ENCODE results near the gene CLSTN2. TPM values are rescaled to one million over a fixed set of nuclear protein-coding genes. Genes with fewer than 3 reads are reported as not detected.

CLSTN2 gene
- total RNA-seq, 1 experiment from 2014 or later = 0.07 TPM

GRCh38 chr3:140251678-140252077 lies 316.7 kb downstream of the CLSTN2 start:
- no peak for DNase-seq
- CTCF ChIA-PET = no interaction called here
- peaks cover 2% of the 10 kb centered on the region for H3K9me3 Mint-ChIP-seq (ENCODE audit: low read depth, unreplicated experiment)
- H3K27ac Mint-ChIP-seq (ENCODE audit: unreplicated experiment) = no peak overlapping the region
- no peak for TF ChIP-seq CTCF (IDR thresholded peaks at IDR 0.05; ENCODE audit: unreplicated experiment)
- H3K4me3 Mint-ChIP-seq (ENCODE audit: low read depth, unreplicated experiment) = no peak overlapping the region
- H3K4me1 Mint-ChIP-seq (ENCODE audit: low read depth, unreplicated experiment) = no peaks in the 10 kb centered on the region
- intact Hi-C loops (cut with micrococcal nuclease; ENCODE audit: unreplicated experiment) = no loop called here
- no TSS peak for BruUV-seq (replicated peaks)
- peaks cover 8% of the 10 kb centered on the region for H3K27me3 Mint-ChIP-seq (ENCODE audit: unreplicated experiment)
- H3K36me3 Mint-ChIP-seq (ENCODE audit: insufficient read depth, unreplicated experiment) = no peaks in the 10 kb centered on the region

GRCh38 chr3:140252812-140253656 lies 318.0 kb downstream of the CLSTN2 start:
- TF ChIP-seq CTCF (IDR thresholded peaks at IDR 0.05; ENCODE audit: unreplicated experiment) = no peak
- no peaks in the 10 kb centered on the region for H3K36me3 Mint-ChIP-seq (ENCODE audit: insufficient read depth, unreplicated experiment)
- H3K4me1 Mint-ChIP-seq (ENCODE audit: low read depth, unreplicated experiment) = no peaks in the 10 kb centered on the region
- no TSS peak for BruUV-seq (replicated peaks)
- intact Hi-C loops (cut with micrococcal nuclease; ENCODE audit: unreplicated experiment) = no loop called here
- H3K9me3 Mint-ChIP-seq (ENCODE audit: low read depth, unreplicated experiment) = peaks cover 2% of the 10 kb centered on the region
- no peak overlapping the region for H3K27ac Mint-ChIP-seq (ENCODE audit: unreplicated experiment)
- CTCF ChIA-PET = no interaction called here
- H3K4me3 Mint-ChIP-seq (ENCODE audit: low read depth, unreplicated experiment) = no peak overlapping the region
- H3K27me3 Mint-ChIP-seq (ENCODE audit: unreplicated experiment) = peaks cover 8% of the 10 kb centered on the region
- no peak for DNase-seq

GRCh38 chr3:140258222-140258724 lies 323.3 kb downstream of the CLSTN2 start:
- CTCF ChIA-PET = no interaction called here
- no peaks in the 10 kb centered on the region for H3K36me3 Mint-ChIP-seq (ENCODE audit: insufficient read depth, unreplicated experiment)
- intact Hi-C loops (cut with micrococcal nuclease; ENCODE audit: unreplicated experiment) = no loop called here
- no peaks in the 10 kb centered on the region for H3K27me3 Mint-ChIP-seq (ENCODE audit: unreplicated experiment)
- no peak for DNase-seq
- no TSS peak for BruUV-seq (replicated peaks)
- no peaks in the 10 kb centered on the region for H3K4me1 Mint-ChIP-seq (ENCODE audit: low read depth, unreplicated experiment)
- H3K9me3 Mint-ChIP-seq (ENCODE audit: low read depth, unreplicated experiment) = no peaks in the 10 kb centered on the region
- TF ChIP-seq CTCF (IDR thresholded peaks at IDR 0.05; ENCODE audit: unreplicated experiment) = no peak
- no peak overlapping the region for H3K4me3 Mint-ChIP-seq (ENCODE audit: low read depth, unreplicated experiment)
- H3K27ac Mint-ChIP-seq (ENCODE audit: unreplicated experiment) = no peak overlapping the region

- no peak for DNase-seq
- H3K36me3 Mint-ChIP-seq (ENCODE audit: insufficient read depth, unreplicated experiment) = no peaks in the 10 kb centered on the region
- H3K9me3 Mint-ChIP-seq (ENCODE audit: low read depth, unreplicated experiment) = no peaks in the 10 kb centered on the region
- no peak overlapping the region for H3K4me3 Mint-ChIP-seq (ENCODE audit: low read depth, unreplicated experiment)
- no peak for TF ChIP-seq CTCF (IDR thresholded peaks at IDR 0.05; ENCODE audit: unreplicated experiment)
- no peak overlapping the region for H3K27ac Mint-ChIP-seq (ENCODE audit: unreplicated experiment)
- H3K27me3 Mint-ChIP-seq (ENCODE audit: unreplicated experiment) = peaks cover 37% of the 10 kb centered on the region
- no peaks in the 10 kb centered on the region for H3K4me1 Mint-ChIP-seq (ENCODE audit: low read depth, unreplicated experiment)
- CTCF ChIA-PET = no interaction called here
- intact Hi-C loops (cut with micrococcal nuclease; ENCODE audit: unreplicated experiment) = no loop called here
- BruUV-seq (replicated peaks) = no TSS peak
These were observed 330.3 kb downstream of the CLSTN2 start for GRCh38 chr3:140265302-140265701.
